HG02759 (cell line): ENCODE measurements around the gene NLRC3.

Source experiments
- ATAC-seq: cut with Tn5 transposase; IDR thresholded peaks from one replicate; pipeline ENCODE4 v1.9.1; 2021; ENCODE audit warnings: mild to moderate bottlenecking, moderate library complexity; ENCODE audit not compliant: unreplicated experiment

NLRC3 gene

DNA sequence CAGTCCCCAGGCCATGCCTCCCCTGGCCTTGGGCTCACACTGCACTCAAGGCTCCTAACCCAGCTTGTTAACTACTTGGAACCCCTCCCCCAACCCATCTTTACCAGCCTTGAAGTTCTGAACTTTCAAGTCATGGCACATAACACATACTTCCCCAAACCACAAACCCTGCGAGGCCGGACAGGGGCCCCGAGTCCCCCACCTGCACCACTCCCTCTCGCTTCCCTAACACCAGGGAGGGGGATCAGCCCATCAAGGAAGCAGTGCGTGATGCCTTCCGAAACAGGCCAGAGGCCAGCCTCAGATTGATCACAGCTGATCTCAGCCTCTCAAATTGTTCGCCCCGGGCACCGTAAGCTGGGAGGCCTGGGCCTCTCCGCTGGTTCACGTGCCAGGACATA is 3.0 kb upstream of the NLRC3 start:
- ATAC-seq, result no peak

DNA sequence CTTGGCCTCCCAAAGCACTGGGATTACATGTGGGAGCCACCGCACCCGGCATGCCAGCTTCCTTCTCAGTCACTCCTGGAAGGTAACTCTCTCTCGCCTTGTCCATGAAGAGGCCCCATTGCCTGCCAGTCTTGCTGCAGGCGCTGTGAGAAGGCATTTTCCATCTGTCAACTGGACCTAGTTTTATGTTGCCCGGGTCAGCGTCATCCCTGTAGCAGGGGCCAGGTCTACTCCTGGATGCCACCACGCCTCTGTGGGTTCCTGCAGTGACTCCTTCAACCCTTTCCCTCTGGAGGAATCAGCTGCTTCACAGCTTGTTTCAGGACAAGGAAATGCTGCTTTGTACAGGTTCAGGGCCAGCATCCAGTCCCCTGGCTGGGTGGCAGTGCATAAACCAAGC is 2.6 kb upstream of the NLRC3 start:
- no peak for ATAC-seq

DNA sequence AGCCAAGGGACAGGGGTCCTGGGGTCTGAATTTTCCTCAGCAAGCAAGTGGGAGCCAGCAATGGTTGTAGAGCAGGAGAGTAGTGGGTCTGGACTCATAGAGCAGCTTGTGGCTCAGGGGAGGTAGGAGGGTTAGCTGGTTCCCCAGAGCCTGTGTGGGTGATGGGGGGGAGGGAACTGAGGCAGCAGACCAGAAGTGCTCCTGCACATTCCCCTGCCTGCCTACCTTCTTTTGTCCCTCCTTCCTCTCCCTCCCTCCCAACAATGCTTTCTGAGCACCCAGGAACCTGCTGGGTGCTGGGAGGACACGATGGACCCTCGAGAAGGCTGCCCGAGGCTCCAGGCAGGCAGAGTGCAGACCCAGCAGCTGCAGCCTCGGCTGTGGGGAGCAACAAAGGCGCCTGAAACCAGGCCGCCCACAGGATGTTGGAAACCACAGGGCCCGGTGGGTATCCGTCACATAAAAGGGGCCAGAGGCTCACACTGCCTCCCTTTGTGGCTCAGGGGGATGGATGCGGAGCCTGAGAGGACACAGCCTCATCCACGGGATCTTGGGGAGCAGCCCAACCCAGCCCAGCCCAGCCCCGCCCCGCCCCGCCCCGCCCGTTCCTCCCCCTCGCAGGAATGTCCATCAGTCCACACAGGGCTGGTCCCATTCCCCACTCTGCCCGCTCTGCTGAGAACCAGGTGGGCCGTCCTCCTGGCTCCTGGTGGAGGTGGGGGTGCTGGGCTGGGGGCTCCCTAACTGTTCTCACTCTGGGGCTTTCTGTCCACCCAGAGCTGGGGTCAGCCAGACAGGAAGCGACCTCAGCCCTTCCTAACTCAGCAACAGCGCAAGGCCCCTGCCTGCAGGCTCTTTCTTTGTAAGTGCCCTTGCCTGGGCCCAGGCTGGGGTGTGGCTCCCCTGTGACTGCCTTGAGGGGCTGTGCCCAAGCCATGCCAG is 1.7 kb upstream of the NLRC3 start:
- peak; percentile 70 for ATAC-seq

DNA sequence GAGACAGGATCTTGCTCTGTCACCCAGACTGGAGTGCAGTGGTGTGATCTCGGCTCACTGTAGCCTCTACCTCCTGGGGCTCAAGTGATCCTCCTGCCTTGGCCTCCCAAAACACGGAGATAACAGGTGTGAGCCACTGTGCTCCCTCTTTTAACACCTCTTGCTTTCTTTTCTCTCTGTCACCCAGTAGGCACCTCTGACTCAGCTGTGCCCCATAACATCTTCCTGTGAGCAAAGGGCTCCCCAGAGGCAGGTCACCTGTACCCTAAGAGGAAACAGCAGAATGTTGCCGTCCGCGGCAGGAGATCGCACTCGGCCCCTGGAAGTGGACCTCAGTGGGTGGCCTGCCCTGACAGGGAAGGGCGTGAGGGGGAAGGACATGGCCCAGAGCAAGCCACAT is 918 bp upstream of the NLRC3 start:
- no peak for ATAC-seq

DNA sequence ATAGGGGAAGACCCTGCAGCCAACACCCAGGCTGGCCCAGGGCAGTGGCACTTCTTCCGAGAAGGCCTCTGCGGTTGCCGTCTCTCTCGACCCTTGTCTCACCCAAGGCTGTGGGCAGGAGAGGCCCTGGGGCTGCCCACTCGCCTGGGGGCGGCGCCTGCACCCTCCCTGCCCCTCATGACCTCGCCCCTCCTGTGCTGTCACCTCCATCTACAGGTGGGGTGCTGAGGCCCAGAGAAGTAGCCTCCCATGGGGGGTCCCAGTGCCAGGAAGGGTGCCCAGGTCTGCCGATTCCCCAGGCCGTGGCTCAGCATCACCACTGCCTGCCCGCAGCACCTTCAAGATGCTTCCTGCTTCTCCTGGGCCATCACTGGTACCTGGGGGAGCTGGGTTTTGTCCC is 992 bp downstream of the NLRC3 start:
- no peak for ATAC-seq

GRCh38 chr16:3575491-3575890 is 1.7 kb downstream of the NLRC3 start:
- no peak for ATAC-seq

DNA sequence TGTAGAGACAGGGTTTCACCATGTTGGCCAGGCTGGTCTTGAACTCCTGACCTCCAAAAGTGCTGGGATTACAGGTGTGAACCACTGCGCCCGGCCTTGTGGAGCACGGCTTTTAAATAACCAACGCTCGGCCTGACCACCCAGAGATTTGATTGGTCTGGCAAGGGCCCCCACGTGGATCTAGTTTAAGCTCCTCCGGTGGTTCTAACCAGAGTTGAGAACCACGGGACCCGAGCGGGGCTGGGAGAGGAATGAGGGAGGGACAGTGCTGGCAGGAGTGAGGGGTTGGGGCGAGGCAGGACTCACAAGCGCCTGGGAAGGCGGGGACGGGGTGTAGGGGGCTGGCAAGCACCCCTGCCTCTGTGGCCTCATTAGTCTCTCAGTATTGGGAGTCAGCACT is 3.0 kb downstream of the NLRC3 start:
- ATAC-seq, result no peak

GRCh38 chr16:3573146-3573815 is 3.9 kb downstream of the NLRC3 start:
- no peak for ATAC-seq

- ATAC-seq, result no peak
These were observed 6.7 kb downstream of the NLRC3 start for GRCh38 chr16:3570420-3571062.

GRCh38 chr16:3569851-3570250 is 7.4 kb downstream of the NLRC3 start:
- ATAC-seq, result no peak

- no peak for ATAC-seq
These were observed 10.2 kb downstream of the NLRC3 start for GRCh38 chr16:3566990-3567389.

DNA sequence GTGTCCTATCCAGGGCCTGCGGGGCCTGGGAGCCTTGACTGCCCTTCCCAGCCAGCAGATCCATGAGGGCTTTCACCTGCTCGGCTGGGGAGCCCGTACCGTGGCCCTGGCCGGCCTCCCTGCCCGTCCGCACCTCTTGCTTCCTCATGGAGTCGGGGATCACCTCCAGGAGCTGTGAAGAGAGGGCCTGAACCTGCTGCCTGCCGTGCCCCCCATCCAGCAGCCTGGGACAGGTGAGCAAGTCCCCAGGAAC is 12.4 kb downstream of the NLRC3 start:
- no peak for ATAC-seq

DNA sequence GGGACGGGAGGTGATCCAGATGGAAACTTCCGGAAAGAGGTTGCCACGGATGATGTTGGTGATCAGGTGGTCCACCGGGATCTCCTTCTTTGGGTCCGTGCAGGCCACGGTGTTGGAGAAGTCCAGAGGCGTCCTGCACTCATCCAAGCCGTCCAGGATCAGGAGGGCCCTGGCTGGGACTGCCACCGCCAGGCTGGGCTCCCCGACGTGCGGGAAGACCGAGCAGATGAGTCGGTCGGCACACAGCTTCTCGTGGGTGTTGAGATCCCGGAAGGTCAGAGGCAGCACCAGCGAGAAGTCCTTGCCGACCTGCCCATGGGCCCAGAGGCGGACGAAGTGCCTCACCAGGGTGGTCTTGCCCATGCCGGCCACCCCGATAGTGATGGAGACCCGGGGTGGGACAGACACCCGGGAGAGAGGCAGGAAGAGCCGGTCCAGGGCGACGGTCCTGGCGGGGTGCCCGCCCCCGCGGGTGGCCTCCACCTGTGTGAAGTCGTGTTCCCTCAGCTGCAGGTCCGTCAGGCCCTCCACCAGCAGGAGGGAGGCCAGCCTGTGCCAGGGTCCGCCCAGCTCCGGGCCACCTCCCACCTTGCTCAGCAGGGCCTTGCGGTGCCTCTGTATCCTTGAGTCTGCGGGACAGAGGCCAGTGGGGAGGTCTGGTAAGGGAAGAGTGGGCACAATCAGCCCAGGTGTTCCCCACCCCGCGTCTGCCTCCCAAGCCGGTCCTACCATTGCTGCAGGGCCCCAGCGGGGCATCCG is 12.9 kb downstream of the NLRC3 start:
- ATAC-seq, result no peak

DNA sequence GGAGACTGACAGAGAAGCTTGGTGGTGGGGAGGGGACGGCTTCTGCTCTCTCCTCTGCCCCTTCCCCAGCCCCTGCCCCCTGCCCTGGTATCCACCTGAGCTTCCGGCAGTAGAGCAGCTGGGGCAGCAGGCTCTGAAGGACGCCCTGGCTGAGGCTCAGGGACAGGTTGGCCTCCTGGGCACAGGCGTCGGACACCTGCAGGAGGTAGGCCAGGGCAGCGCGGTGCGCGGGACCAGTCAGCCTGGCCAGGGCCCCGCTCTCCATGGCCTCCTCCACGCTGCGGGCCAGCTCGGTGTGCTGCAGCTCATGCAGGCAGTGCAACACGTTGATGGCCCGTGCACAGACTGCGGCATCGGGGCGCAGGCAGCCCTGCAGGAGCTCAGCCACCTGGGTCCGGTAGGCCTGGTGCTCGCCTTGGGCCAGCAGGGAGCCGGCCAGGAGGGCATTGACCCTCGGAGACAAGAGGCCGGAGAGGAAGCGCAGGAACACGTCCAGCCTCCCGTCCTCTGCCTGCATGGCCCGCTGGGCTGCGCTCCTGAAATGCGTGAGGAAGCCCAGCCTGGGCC is 14.2 kb downstream of the NLRC3 start:
- ATAC-seq, result no peak

- ATAC-seq, result no peak
These were observed 15.6 kb downstream of the NLRC3 start for GRCh38 chr16:3561626-3562025.

- no peak for ATAC-seq
These were observed 22.8 kb downstream of the NLRC3 start for GRCh38 chr16:3554351-3554928.

DNA sequence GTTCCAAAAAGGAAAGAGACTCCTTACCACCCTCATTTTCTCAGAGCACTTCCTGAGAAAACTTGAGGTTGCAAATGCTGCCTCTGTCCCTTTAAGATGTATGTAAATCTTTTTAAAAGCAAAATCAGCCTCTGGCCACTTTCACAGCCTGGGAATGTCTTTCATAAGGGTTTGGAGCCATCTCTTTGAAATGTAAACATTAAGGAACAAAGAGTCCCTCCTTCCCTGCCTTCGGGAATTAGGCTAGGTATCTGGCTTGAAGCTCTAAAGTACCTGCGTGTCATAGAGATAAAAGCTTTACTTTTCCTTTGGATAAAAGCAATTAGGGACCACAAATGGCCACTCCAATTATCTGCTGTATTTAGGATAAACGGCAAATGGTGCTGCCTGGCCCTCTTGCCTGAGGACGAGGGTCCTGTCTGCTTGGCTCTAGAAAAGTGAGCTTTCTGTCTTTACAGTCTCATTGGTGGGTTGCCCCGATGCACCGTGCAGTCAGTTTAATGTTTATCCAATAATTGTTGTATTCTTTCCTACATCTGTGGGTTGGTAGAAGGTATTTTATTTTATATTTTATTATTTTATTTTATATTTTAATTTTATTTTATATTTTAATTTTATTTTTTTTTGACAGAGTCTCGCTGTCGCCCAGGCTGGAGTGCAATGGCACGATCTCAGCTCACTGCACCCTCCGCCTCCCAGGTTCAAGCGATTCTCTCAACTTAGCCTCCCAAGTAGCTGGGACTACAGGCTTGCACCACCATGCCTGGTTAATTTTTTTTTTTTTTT is 23.9 kb downstream of the NLRC3 start:
- ATAC-seq, result no peak

DNA sequence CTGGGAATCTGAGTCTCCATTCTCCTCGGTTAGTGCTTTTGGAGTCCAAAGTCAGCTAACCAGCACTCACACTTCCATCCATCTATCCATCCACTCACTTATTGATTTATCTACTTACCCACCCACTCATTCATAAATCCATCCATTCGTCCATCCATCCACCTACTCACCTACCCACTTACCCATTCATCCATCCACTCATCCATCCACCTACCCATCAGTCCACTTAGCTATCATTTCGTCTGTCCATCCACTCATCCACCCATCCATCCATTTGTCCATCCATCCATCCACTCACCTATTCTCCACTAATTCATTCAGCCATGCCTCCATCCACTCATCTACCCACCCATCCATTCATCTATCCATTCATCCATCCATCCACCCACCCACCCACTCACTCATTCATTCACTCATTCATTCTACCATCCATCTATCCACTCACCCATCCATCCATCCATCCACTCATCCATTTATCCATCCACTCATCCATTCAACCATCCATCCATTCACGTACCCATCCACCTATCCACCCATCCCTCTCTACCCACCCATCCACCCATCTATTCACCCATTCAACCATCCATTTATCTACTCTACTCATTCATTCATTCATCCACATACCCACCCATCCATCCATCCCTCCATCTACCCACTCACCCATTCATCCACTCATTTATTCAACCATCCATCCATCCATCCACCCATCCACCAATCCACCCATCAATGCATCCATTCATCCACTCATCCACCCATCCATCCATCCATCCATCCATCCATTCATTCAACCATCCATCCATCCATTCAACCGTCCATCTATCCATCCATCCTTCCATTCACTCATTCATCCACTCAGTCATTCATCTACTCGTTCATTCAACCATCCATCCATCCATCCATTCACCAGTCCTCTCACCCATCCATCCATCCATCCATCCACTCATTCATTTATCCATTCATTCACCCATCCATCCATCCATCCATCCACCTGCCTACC is 26.1 kb downstream of the NLRC3 start:
- ATAC-seq, result no peak

- no peak for ATAC-seq
These were observed 27.3 kb downstream of the NLRC3 start for GRCh38 chr16:3549906-3550305.
